ACC112 (cell line): ENCODE results near the gene KIF9.
"Not testable (repeated sequence)": the region's sequence is repeated elsewhere in the genome, so short reads cannot be mapped to it uniquely, and the experiment has no call there.

Experiments used
- H2AFZ ChIP-seq: fragments of 200-600 bp; sonication (generic); one replicate; pipeline ENCODE4 v1.6.0; 2017; ENCODE audit warnings: antibody characterized with exemption, low read length; ENCODE audit not compliant: unreplicated experiment
- H3K27ac ChIP-seq: fragments of 200-600 bp; sonication (generic); 2 replicates; pipeline ENCODE4 v1.5.1; 2014; ENCODE audit warnings: low read depth, mild to moderate bottlenecking, antibody characterized with exemption, low read length, moderate library complexity
- H3K27me3 ChIP-seq: fragments of 200-600 bp; sonication (generic); 2 replicates; pipeline ENCODE4 v1.6.1; 2014; ENCODE audit warnings: mild to moderate bottlenecking, antibody characterized with exemption, low read length, moderate library complexity, mixed read lengths; ENCODE audit not compliant: insufficient read depth
- H3K36me3 ChIP-seq: fragments of 200-600 bp; sonication (generic); 2 replicates; pipeline ENCODE4 v1.6.1; 2016; ENCODE audit warnings: mild to moderate bottlenecking, antibody characterized with exemption, low read length, moderate library complexity, mixed read lengths; ENCODE audit not compliant: insufficient read depth
- H3K4me1 ChIP-seq: fragments of 200-600 bp; sonication (generic); one replicate; pipeline ENCODE4 v1.6.1; 2016; ENCODE audit warnings: low read length, mixed read lengths; ENCODE audit not compliant: insufficient read depth, unreplicated experiment, control insufficient read depth
- H3K4me3 ChIP-seq: fragments of 200-600 bp; sonication (generic); 2 replicates; pipeline ENCODE4 v1.5.1; 2014; ENCODE audit warnings: mild to moderate bottlenecking, low read depth, low read length
- H3K79me2 ChIP-seq: fragments of 200-600 bp; sonication (generic); one replicate; pipeline ENCODE4 v1.6.0; 2016; ENCODE audit warnings: low read length; ENCODE audit not compliant: control insufficient read depth, unreplicated experiment, insufficient read depth

Gene KIF9

GRCh38 chr3:47310391-47310790 lies 27.8 kb upstream of the KIF9 start:
- no peak overlapping the region for H3K4me3 ChIP-seq
- H2AFZ ChIP-seq, result no peak overlapping the region
- H3K36me3 ChIP-seq, result no peaks in the 10 kb centered on the region
- no peak overlapping the region for H3K27ac ChIP-seq
- no peaks in the 10 kb centered on the region for H3K79me2 ChIP-seq
- peaks cover 12% of the 10 kb centered on the region for H3K4me1 ChIP-seq
- no peaks in the 10 kb centered on the region for H3K27me3 ChIP-seq

GRCh38 chr3:47309231-47309630 lies 26.6 kb upstream of the KIF9 start:
- H3K79me2 ChIP-seq, H3K4me1 ChIP-seq, H3K36me3 ChIP-seq, H3K4me3 ChIP-seq, H2AFZ ChIP-seq, H3K27ac ChIP-seq, H3K27me3 ChIP-seq: not testable (repeated sequence)

DNA sequence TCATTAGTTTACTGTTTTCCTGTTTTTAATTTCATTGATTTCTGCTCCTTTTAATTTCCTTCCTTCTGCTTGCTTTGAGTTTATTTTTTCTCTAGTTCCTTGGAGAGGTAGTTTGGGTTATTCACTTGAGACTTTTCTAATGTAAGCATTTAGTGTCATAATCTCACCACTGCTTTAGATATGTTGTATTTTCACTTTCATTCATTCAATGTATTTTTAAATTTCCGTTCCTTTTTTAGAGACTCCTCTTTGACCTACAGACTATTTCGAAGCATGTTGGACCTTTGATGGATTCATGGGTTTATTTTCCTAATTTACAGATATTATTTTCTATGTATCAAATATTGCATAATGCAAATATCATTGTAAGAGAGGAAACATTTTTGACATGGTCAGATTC lies 23.4 kb upstream of the KIF9 start:
- H2AFZ ChIP-seq, result no peak overlapping the region
- no peaks in the 10 kb centered on the region for H3K27me3 ChIP-seq
- H3K4me3 ChIP-seq, result no peak overlapping the region
- no peak overlapping the region for H3K27ac ChIP-seq
- H3K36me3 ChIP-seq, result peaks cover 3% of the 10 kb centered on the region; the same call in 1 of the 2 replicates
- H3K4me1 ChIP-seq, result no peaks in the 10 kb centered on the region
- H3K79me2 ChIP-seq, result no peaks in the 10 kb centered on the region

GRCh38 chr3:47301456-47301855 lies 18.9 kb upstream of the KIF9 start:
- peaks cover 3% of the 10 kb centered on the region; the same call in 1 of the 2 replicates for H3K36me3 ChIP-seq

DNA sequence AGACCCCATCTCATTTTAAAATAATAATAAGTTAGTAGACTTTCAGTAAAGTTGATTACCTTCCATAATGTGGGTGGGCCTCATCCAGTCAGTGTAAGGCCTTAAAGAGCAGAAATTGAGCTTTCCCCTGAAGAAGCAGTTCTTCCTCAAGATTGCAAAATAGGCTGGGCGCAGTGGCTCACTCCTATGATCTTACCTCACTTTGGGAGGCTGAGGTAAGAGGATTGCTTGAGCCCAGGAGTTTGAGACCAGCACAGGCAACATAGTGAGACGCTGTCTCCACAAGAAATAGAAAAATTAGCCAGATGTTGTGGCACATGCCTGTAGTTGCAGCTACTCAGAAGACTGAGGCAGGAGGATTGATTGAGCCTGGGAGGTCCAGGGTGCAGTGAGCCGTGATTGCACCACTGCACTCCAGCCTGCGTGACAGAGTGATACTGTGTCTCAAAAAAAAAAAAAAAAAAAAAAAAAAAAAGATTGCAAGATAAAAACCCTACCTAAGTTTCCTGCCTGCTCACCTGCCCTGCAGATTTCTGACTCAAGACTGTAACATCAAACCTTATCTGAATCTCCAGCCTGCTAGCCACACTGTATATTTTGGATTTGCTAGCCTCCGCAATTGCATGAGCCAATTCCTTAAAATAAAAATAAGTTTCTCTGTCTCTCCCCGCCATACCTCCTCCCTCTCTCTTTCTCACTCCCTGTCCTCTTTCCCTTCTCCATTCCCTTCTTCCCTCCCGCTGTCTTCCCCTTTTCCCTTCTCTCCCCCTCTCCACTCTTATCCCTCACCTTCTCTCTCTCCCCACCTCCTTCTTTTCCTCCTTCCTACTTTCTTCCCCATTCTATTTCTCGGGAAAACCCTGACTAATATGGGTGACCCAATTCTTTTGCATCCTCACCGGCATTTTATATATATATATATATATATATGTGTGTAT lies 17.1 kb upstream of the KIF9 start:
- H3K4me3 ChIP-seq, result no peak overlapping the region
- H3K4me1 ChIP-seq, result no peaks in the 10 kb centered on the region
- H3K27ac ChIP-seq, result no peak overlapping the region
- H3K36me3 ChIP-seq, result peaks cover 3% of the 10 kb centered on the region; the same call in 1 of the 2 replicates
- H3K27me3 ChIP-seq, result no peaks in the 10 kb centered on the region
- peaks cover 8% of the 10 kb centered on the region for H3K79me2 ChIP-seq
- no peak overlapping the region for H2AFZ ChIP-seq

More at GRCh38 chr3:47301456-47301855, 18.9 kb upstream of the KIF9 start:
- Histone ChIP-seq H3K79me2 (no peaks in the 10 kb centered on the region), H3K4me1 (no peaks in the 10 kb centered on the region), H3K27me3 (no peaks in the 10 kb centered on the region), H2AFZ (no peak overlapping the region), H3K4me3 (no peak overlapping the region), H3K27ac (no peak overlapping the region)

GRCh38 chr3:47298439-47298838 lies 15.8 kb upstream of the KIF9 start:
- Histone ChIP-seq H3K4me3 (no peak overlapping the region), H3K27ac (no peak overlapping the region), H2AFZ (no peak overlapping the region), H3K79me2 (peaks cover 8% of the 10 kb centered on the region), H3K36me3 (peaks cover 3% of the 10 kb centered on the region; the same call in 1 of the 2 replicates), H3K4me1 (no peaks in the 10 kb centered on the region), H3K27me3 (no peaks in the 10 kb centered on the region)

DNA sequence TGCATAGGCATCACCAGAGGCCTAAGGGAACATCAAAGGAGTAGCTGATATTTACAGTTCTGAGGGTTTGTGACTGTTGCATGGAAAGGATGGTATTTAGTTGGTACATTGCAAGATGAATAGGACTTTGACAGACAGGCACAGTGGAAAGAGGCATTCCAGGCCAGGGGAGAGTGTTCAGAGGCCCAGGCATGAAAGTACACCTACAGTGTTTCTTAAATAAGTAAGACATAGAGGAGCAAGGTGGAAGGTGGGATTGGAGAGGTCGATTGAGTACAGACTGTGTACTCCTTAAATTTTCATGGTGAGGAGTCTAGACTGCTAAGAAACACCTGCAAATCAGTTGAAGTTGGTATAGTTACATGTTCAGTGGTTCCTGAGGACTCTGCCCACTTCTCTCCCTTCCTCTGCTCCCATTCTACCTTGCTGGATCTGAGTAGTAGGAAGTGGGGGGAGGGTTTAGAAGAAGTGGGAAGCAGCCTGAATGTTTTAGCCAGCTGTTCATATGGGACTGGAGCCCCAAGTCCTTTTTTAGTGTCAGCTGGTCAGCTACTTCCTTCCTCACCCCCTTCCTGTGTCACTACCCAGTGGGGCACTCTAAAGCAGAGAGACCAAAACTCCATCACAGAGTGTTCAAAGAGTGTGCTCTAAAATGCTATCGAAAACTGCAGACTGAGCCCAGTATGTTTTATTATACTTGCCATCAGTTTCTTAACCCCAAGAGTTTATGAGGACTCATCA lies 14.1 kb upstream of the KIF9 start:
- peaks cover 8% of the 10 kb centered on the region for H3K79me2 ChIP-seq
- H3K27ac ChIP-seq, result no peak overlapping the region
- H2AFZ ChIP-seq, result no peak overlapping the region
- H3K36me3 ChIP-seq, result no peaks in the 10 kb centered on the region
- no peaks in the 10 kb centered on the region for H3K4me1 ChIP-seq
- H3K27me3 ChIP-seq, result no peaks in the 10 kb centered on the region
- no peak overlapping the region for H3K4me3 ChIP-seq

GRCh38 chr3:47295976-47296375 lies 13.4 kb upstream of the KIF9 start:
- Histone ChIP-seq H3K27ac (no peak overlapping the region), H3K27me3 (no peaks in the 10 kb centered on the region), H2AFZ (no peak overlapping the region), H3K4me1 (no peaks in the 10 kb centered on the region), H3K4me3 (no peak overlapping the region), H3K79me2 (peaks cover 12% of the 10 kb centered on the region), H3K36me3 (no peaks in the 10 kb centered on the region)

DNA sequence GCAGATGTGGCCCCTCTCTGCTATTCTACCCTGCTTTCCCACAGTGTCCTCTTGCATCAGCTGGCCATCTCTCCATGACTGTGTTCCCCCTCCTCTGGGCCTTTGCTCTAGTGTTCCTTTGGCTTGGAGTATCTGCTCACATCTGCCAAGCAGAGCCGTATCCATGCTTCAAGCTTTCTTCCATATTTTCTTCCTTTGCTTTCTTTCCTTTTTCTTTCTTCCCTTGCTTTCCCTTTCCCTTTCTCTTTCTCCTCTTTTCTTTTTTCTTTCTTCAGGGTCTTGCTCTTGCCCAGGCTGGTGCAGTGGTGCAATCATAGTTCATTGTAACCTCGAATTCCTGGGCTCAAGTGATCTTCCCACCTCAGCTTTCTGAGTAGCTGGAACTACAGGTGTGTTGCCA lies 12.7 kb upstream of the KIF9 start:
- no peak overlapping the region for H3K4me3 ChIP-seq
- no peak overlapping the region for H2AFZ ChIP-seq
- no peaks in the 10 kb centered on the region for H3K36me3 ChIP-seq
- H3K27ac ChIP-seq, result no peak overlapping the region
- H3K27me3 ChIP-seq, result no peaks in the 10 kb centered on the region
- peaks cover 13% of the 10 kb centered on the region for H3K79me2 ChIP-seq
- no peaks in the 10 kb centered on the region for H3K4me1 ChIP-seq

DNA sequence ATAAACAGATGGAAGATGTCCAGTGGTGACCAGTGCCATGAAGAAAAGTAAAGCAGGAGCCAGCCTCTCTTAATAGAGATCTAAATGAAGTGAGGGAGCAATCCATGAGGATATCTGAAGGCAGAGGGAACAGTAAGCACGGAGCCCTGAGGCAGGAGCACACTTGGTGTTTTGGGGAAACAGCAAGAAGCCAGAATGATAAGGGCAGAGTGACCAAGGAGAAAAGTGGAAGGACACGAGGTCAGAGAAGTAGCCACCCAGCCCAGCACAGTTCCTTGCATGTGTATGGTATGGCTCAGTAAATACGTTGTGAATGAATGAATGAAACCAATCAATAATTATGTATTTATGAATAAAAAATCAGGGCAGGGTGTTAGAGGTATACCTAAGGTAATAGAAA lies 11.8 kb upstream of the KIF9 start:
- Histone ChIP-seq H3K27ac (no peak overlapping the region), H3K27me3 (no peaks in the 10 kb centered on the region), H3K36me3 (no peaks in the 10 kb centered on the region), H3K4me3 (no peak overlapping the region), H2AFZ (no peak overlapping the region), H3K79me2 (peaks cover 13% of the 10 kb centered on the region), H3K4me1 (no peaks in the 10 kb centered on the region)
